Fibroblast of pulmonary artery (primary cell): ENCODE data around the gene ACOT8.

Experiments
- DNase-seq: peaks from one replicate; pipeline ENCODE4 v3.0.0-alpha.2; 2010; ENCODE audit warnings: low read depth
- H3K4me3 ChIP-seq: replicated peaks from 2 replicates; pipeline ENCODE4 v1.5.1; 2011; ENCODE audit warnings: low read depth, mild to moderate bottlenecking, control low read depth, low read length, moderate library complexity
- CTCF ChIP-seq: IDR thresholded peaks from 2 replicates; pipeline ENCODE4 v1.5.1; 2011; ENCODE audit warnings: mild to moderate bottlenecking, control low read depth, low read length, inconsistent platforms; ENCODE audit errors: missing control alignments

Gene ACOT8

GRCh38 chr20:45826381-45827019 lies 30.7 kb downstream of the ACOT8 start:
- TF ChIP-seq CTCF = no peak
- no peak overlapping the region for H3K4me3 ChIP-seq
- DNase-seq = peak; percentile 26

GRCh38 chr20:45823949-45824835 lies 33.0 kb downstream of the ACOT8 start:
- TF ChIP-seq CTCF = peak; percentile 44
- H3K4me3 ChIP-seq = no peak overlapping the region
- peak; percentile 56 for DNase-seq

DNA sequence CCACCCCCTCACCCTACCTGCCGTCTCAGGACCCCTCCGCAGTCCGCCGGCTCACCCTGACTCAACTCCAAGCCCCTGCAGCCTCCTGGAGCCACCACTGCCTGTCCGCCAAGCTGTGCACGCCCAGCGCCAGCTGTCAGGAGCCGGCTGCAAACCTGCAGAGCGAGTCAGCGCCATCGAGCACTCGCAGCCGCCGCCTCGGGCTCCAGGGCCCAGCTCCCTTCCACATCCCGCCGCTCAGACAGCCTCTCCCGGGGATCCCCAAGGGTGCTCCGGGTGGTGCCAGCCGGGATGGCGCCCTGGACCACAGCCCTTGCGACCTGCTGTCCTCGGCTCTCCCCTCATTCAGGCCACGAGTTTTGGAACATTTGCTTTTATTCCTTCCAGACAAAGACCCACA lies 34.3 kb downstream of the ACOT8 start:
- DNase-seq = peak; percentile 16
- no peak for TF ChIP-seq CTCF
- H3K4me3 ChIP-seq = no peak overlapping the region

DNA sequence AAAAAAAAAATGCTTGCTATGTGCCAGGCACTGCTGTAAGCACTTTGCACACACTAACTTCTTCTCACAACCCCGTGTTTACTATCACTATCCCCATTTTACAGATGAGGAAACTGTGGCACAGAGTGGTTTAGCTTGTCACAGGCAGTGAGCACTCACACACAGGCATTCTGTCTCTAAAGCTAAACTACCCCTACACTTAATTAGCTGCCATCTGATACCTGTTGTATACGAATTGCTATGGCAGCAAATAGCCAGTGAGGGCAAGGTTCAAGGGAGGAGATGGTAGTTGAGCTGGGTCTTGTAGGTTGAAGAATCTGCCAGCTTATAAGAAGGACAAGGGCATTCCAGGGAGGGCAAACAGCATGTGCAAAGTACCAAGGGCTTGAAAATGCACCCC lies 35.2 kb downstream of the ACOT8 start:
- TF ChIP-seq CTCF = no peak
- no peak overlapping the region for H3K4me3 ChIP-seq
- DNase-seq = no peak

GRCh38 chr20:45819466-45819865 lies 37.7 kb downstream of the ACOT8 start:
- no peak for TF ChIP-seq CTCF
- no peak overlapping the region for H3K4me3 ChIP-seq
- DNase-seq = no peak

- H3K4me3 ChIP-seq = no peak overlapping the region
- TF ChIP-seq CTCF = no peak
- no peak for DNase-seq
Observed at GRCh38 chr20:45818239-45818638, 39.0 kb downstream of the ACOT8 start.
